Mesothelial cell of epicardium (in vitro differentiated cells): ENCODE results near the gene DDX31. TPM values are rescaled to one million over a fixed set of nuclear protein-coding genes. Genes with fewer than 3 reads are reported as not detected.

ENCODE experiments used
- DNase-seq, 2 experiments: peaks; one replicate each; pipeline ENCODE4 v3.0.0; 2021; ENCODE audit warnings: low spot score in 2 of 2; ENCODE audit not compliant: unreplicated experiment in 2 of 2
- H3K27ac Mint-ChIP-seq: 2 replicates; pipeline ENCODE4 v1.8.0; 2021; ENCODE audit warnings: mixed read lengths
- H3K27me3 Mint-ChIP-seq: 2 replicates; pipeline ENCODE4 v1.8.0; 2021; ENCODE audit warnings: low read depth, mixed read lengths
- H3K36me3 Mint-ChIP-seq: 2 replicates; pipeline ENCODE4 v1.8.0; 2021; ENCODE audit warnings: mixed read lengths
- H3K4me1 Mint-ChIP-seq: 2 replicates; pipeline ENCODE4 v1.8.0; 2021; ENCODE audit warnings: mixed read lengths
- H3K4me3 Mint-ChIP-seq: 2 replicates; pipeline ENCODE4 v1.8.0; 2021; ENCODE audit warnings: mild to moderate bottlenecking, moderate library complexity, mixed read lengths
- H3K9me3 Mint-ChIP-seq: 2 replicates; pipeline ENCODE4 v1.8.0; 2021; ENCODE audit warnings: mixed read lengths
- total RNA-seq: library from RNA; stranded (reverse); gene quantifications from 3 replicates; pipeline ENCODE4 v1.2.1, GENCODE V29; 2021
- TF ChIP-seq, protein P1 (sequence below): fragments of 200-600 bp; sonication (generic); IDR thresholded peaks from one replicate; pipeline ENCODE4 v1.5.0; 2021; ENCODE audit warnings: antibody characterized with exemption; ENCODE audit not compliant: unreplicated experiment

DDX31 gene
- total RNA-seq, 1 donor from 2014 or later: 22.9 TPM

DNA sequence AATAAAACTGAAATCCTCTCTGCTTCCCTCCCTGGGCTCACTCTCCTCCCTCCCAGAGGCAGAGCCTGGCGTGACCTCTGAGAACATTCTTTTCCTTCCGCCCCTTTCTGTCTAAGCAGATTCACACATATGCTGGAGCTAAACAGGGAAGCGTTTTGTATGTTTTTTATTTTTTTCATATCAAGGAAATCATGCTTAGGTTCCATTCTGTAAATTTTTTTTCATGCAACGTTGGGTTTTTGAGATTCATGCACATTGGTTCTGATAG is 107.5 kb downstream of the DDX31 start:
- Mint-ChIP-seq H3K4me3 (no peak overlapping the region), H3K9me3 (peaks cover 6% of the 10 kb centered on the region), H3K4me1 (no peaks in the 10 kb centered on the region), H3K27ac (no peak overlapping the region), H3K36me3 (no peaks in the 10 kb centered on the region), H3K27me3 (peaks cover 71% of the 10 kb centered on the region)
- TF ChIP-seq, protein P1, sequence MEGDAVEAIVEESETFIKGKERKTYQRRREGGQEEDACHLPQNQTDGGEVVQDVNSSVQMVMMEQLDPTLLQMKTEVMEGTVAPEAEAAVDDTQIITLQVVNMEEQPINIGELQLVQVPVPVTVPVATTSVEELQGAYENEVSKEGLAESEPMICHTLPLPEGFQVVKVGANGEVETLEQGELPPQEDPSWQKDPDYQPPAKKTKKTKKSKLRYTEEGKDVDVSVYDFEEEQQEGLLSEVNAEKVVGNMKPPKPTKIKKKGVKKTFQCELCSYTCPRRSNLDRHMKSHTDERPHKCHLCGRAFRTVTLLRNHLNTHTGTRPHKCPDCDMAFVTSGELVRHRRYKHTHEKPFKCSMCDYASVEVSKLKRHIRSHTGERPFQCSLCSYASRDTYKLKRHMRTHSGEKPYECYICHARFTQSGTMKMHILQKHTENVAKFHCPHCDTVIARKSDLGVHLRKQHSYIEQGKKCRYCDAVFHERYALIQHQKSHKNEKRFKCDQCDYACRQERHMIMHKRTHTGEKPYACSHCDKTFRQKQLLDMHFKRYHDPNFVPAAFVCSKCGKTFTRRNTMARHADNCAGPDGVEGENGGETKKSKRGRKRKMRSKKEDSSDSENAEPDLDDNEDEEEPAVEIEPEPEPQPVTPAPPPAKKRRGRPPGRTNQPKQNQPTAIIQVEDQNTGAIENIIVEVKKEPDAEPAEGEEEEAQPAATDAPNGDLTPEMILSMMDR: no peak
- DNase-seq: no peak

DNA sequence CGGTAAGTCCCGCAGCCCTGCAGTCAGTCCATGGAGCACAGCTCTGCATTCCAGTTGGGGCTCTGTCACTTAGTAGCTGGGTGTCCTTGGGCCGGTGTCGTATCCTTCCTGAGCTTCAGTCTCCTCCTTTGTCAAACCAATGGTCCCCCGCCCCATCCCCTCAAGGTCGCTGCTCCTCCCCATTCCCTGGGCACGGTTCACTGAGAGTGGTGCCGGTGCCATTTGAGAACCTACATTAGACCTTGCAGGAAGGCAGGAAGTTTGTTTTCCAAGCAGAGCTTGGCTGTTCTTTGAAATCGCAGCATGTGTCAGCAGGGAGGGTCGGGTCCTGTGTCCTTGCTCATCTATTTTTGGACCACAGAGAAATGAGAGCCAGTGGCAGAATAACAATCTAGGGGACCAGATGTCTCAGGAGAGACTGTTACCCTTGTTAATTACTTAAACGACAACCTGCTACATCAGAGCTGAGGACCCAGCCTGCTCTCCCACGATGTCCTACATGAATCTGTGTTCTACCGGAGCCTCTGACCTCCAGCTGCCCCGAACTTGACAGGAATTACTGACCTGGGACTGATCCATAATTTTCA is 109.1 kb downstream of the DDX31 start:
- no peaks in the 10 kb centered on the region for H3K36me3 Mint-ChIP-seq
- H3K9me3 Mint-ChIP-seq: peaks cover 6% of the 10 kb centered on the region
- TF ChIP-seq, protein P1: no peak
- H3K27me3 Mint-ChIP-seq: peaks cover 73% of the 10 kb centered on the region
- DNase-seq: no peak
- no peaks in the 10 kb centered on the region for H3K4me1 Mint-ChIP-seq
- H3K4me3 Mint-ChIP-seq: no peak overlapping the region
- no peak overlapping the region for H3K27ac Mint-ChIP-seq

GRCh38 chr9:132559711-132560110 is 110.1 kb downstream of the DDX31 start:
- Mint-ChIP-seq H3K36me3 (no peaks in the 10 kb centered on the region), H3K27ac (no peak overlapping the region), H3K27me3 (peaks cover 76% of the 10 kb centered on the region), H3K4me3 (no peak overlapping the region), H3K9me3 (peaks cover 6% of the 10 kb centered on the region), H3K4me1 (no peaks in the 10 kb centered on the region)
- no peak for DNase-seq
- TF ChIP-seq, protein P1: no peak

- no peaks in the 10 kb centered on the region for H3K36me3 Mint-ChIP-seq
- no peak overlapping the region for H3K27ac Mint-ChIP-seq
- peaks cover 6% of the 10 kb centered on the region for H3K9me3 Mint-ChIP-seq
- DNase-seq: no peak
- H3K4me3 Mint-ChIP-seq: no peak overlapping the region
- no peaks in the 10 kb centered on the region for H3K4me1 Mint-ChIP-seq
- TF ChIP-seq, protein P1: no peak
- H3K27me3 Mint-ChIP-seq: peaks cover 64% of the 10 kb centered on the region
Measured at GRCh38 chr9:132557159-132557558, 112.6 kb downstream of the DDX31 start.

DNA sequence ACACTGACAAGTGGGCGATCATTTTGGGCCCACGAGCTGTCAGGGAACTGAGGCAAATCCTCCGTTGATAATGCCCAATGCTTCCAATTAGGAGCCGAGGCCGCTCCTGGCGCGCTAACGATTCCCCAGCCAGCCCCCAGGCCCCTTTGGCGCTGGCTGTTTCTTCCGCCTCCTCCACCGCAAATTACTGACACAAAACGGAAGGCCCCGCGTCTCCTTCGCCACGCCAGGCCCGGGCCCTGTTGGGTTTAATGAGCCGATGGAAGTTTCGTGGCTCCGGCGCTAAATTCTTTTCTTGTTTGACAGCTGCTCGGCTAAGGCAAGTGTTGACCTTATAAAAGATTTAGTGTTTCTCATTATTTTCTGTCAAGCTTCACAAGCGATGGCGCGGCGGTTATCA is 113.1 kb downstream of the DDX31 start:
- Mint-ChIP-seq H3K4me1 (no peaks in the 10 kb centered on the region), H3K9me3 (peaks cover 6% of the 10 kb centered on the region), H3K27ac (no peak overlapping the region), H3K27me3 (peaks cover 60% of the 10 kb centered on the region), H3K36me3 (no peaks in the 10 kb centered on the region), H3K4me3 (no peak overlapping the region)
- DNase-seq: no peak
- TF ChIP-seq, protein P1: no peak

DNA sequence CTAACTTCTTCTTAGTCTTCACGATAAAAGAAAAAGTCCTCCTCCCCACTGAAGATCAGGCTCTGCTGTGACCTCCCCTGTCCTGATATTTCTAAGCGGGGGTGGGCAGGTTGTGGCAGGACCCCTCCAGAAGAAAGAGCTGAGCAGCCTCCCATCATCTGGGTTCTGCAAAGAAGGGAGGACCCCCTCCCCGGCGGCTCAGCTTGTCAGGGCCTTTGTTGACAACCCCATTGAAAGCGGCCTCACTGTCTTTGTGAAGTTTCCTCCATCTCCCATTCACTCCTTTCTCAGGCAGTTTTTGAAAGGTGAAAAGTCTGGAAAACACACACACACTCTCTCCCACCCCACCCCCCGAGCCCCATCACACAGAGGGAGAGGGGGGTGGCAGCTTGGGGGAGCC is 113.5 kb downstream of the DDX31 start:
- TF ChIP-seq, protein P1: no peak
- peaks cover 6% of the 10 kb centered on the region for H3K9me3 Mint-ChIP-seq
- H3K4me3 Mint-ChIP-seq: no peak overlapping the region
- H3K27ac Mint-ChIP-seq: no peak overlapping the region
- H3K4me1 Mint-ChIP-seq: no peaks in the 10 kb centered on the region
- no peak for DNase-seq
- H3K27me3 Mint-ChIP-seq: peaks cover 61% of the 10 kb centered on the region
- H3K36me3 Mint-ChIP-seq: no peaks in the 10 kb centered on the region
